Stimulated activated naive CD8-positive, alpha-beta T cell treated with anti-CD3 and anti-CD28 coated beads, Interleukin-15, Interleukin-2, amounts not matched to agents 100 U/mL and 50 U/mL, for 24 hours (primary cell): ENCODE measurements around the gene PPME1.

ENCODE experiments used
- ATAC-seq: fragments of 150-1000 bp; cut with Tn5 transposase; one replicate; pipeline ENCODE4 v1.10.0; 2021
- DNase-seq: peaks from one replicate; pipeline ENCODE4 v3.0.0; 2021

PPME1 gene

GRCh38 chr11:74232311-74232950 is 61.3 kb downstream of the PPME1 start:
- no peak for ATAC-seq
- DNase-seq = no peak

- DNase-seq (no peak), ATAC-seq (no peak)
Measured at GRCh38 chr11:74233683-74234082, 62.6 kb downstream of the PPME1 start.

GRCh38 chr11:74235121-74235520 is 64.0 kb downstream of the PPME1 start:
- no peak for ATAC-seq
- DNase-seq = no peak

GRCh38 chr11:74237541-74237940 is 66.5 kb downstream of the PPME1 start:
- DNase-seq = no peak

GRCh38 chr11:74238243-74238642 is 67.2 kb downstream of the PPME1 start:
- ATAC-seq = no peak

More at GRCh38 chr11:74237541-74237940, 66.5 kb downstream of the PPME1 start:
- no peak for ATAC-seq

GRCh38 chr11:74248469-74248868 is 77.4 kb downstream of the PPME1 start:
- ATAC-seq = no peak
- no peak for DNase-seq

More at GRCh38 chr11:74238243-74238642, 67.2 kb downstream of the PPME1 start:
- DNase-seq = no peak

- DNase-seq (no peak), ATAC-seq (no peak)
Measured at GRCh38 chr11:74249496-74249895, 78.4 kb downstream of the PPME1 start.

GRCh38 chr11:74253361-74253760 is 82.3 kb downstream of the PPME1 start:
- ATAC-seq = no peak
- DNase-seq = no peak

GRCh38 chr11:74255741-74256375 is 84.8 kb downstream of the PPME1 start:
- peak; percentile 58 for ATAC-seq

GRCh38 chr11:74256378-74257133 is 85.5 kb downstream of the PPME1 start:
- DNase-seq (no peak), ATAC-seq (no peak)

More at GRCh38 chr11:74255741-74256375, 84.8 kb downstream of the PPME1 start:
- peak; percentile 49 for DNase-seq

- no peak for DNase-seq
Measured at GRCh38 chr11:74257959-74258553, 87.0 kb downstream of the PPME1 start.

GRCh38 chr11:74262725-74263124 is 91.6 kb downstream of the PPME1 start:
- ATAC-seq (no peak), DNase-seq (no peak)

More at GRCh38 chr11:74257959-74258553, 87.0 kb downstream of the PPME1 start:
- no peak for ATAC-seq

GRCh38 chr11:74265256-74265655 is 94.2 kb downstream of the PPME1 start:
- ATAC-seq = no peak
- DNase-seq = no peak

- no peak for ATAC-seq
- DNase-seq = no peak
Measured at GRCh38 chr11:74267014-74267413, 95.9 kb downstream of the PPME1 start.

GRCh38 chr11:74268456-74268855 is 97.4 kb downstream of the PPME1 start:
- DNase-seq (no peak), ATAC-seq (no peak)

- DNase-seq (peak; percentile 24), ATAC-seq (peak; percentile 67)
Measured at GRCh38 chr11:74269161-74269811, 98.2 kb downstream of the PPME1 start.

GRCh38 chr11:74272276-74272675 is 101.2 kb downstream of the PPME1 start:
- DNase-seq (no peak), ATAC-seq (no peak)

- DNase-seq = no peak
- ATAC-seq = no peak
Measured at GRCh38 chr11:74276581-74276980, 105.5 kb downstream of the PPME1 start.

GRCh38 chr11:74278103-74278502 is 107.0 kb downstream of the PPME1 start:
- ATAC-seq = no peak
- no peak for DNase-seq

- DNase-seq (no peak), ATAC-seq (no peak)
Measured at GRCh38 chr11:74278721-74279161, 107.7 kb downstream of the PPME1 start.

- DNase-seq (no peak), ATAC-seq (no peak)
Measured at GRCh38 chr11:74279256-74279655, 108.2 kb downstream of the PPME1 start.

- DNase-seq = no peak
- ATAC-seq = no peak
Measured at GRCh38 chr11:74280494-74280893, 109.4 kb downstream of the PPME1 start.
